GM21723 (cell line): ENCODE results near the gene SEC23A.

Source experiments
- ATAC-seq: cut with Tn5 transposase; IDR thresholded peaks from one replicate; pipeline ENCODE4 v1.9.1; 2021; ENCODE audit warnings: mild to moderate bottlenecking, moderate library complexity; ENCODE audit not compliant: unreplicated experiment

The SEC23A gene

GRCh38 chr14:38992067-38992844, 110.8 kb downstream of the SEC23A start:
- no peak for ATAC-seq

GRCh38 chr14:38991299-38991698, 111.7 kb downstream of the SEC23A start:
- ATAC-seq, result no peak

GRCh38 chr14:38989922-38990546, 113.0 kb downstream of the SEC23A start:
- ATAC-seq, result peak; percentile 98

GRCh38 chr14:38987781-38988180, 115.3 kb downstream of the SEC23A start:
- ATAC-seq, result no peak

- no peak for ATAC-seq
Measured at GRCh38 chr14:38982837-38983236, 120.2 kb downstream of the SEC23A start.

GRCh38 chr14:38982278-38982677, 120.8 kb downstream of the SEC23A start:
- no peak for ATAC-seq
